PC-9 (cell line): ENCODE data around the gene TTBK1. TPM values are rescaled to one million over a fixed set of nuclear protein-coding genes. Genes with fewer than 3 reads are reported as not detected.
A peak's percentile ranks its signal among the peaks of the same experiment; 100 is the strongest.

Experiments
- BruUV-seq: library from RNA; stranded (reverse); fragments of 400-500 nt; replicated peaks from 2 replicates; lab custom pipeline; 2021; lab: Mats Ljungman, UMichigan
- CTCF ChIA-PET: fragments of 300-600 bp; sonication (Branson Sonifier 250); formaldehyde crosslinking; loops from one replicate; lab custom pipeline; 2022; ENCODE audit warnings: antibody characterized with exemption; lab: Charles Lee
- POLR2A ChIA-PET: fragments of 300-600 bp; sonication (Branson Sonifier 250); formaldehyde crosslinking; loops from one replicate; lab custom pipeline; 2022; ENCODE audit warnings: antibody characterized with exemption; ENCODE audit not compliant: unreplicated experiment; lab: Charles Lee
- DNase-seq, 2 experiments: peaks; one replicate each; pipeline versions ENCODE4 v3.0.0 to v3.0.0-alpha.2; 2015 to 2022; ENCODE audit warnings: mixed read lengths in 1 of 2
- H2AFZ ChIP-seq: fragments of 200-600 bp; sonication (generic); 2 replicates; pipeline ENCODE4 v1.8.1; 2017; ENCODE audit warnings: antibody characterized with exemption
- H3F3A ChIP-seq: fragments of 200-600 bp; sonication (generic); 2 replicates; pipeline ENCODE4 v1.8.1; 2017; ENCODE audit warnings: antibody characterized with exemption, mild to moderate bottlenecking, low read depth; ENCODE audit not compliant: insufficient read depth
- H3K27ac ChIP-seq: fragments of 200-600 bp; sonication (generic); 2 replicates; pipeline ENCODE4 v1.6.1; 2016; ENCODE audit warnings: mixed run types
- H3K27me3 ChIP-seq: fragments of 200-600 bp; sonication (generic); 2 replicates; pipeline ENCODE4 v1.6.1; 2016; ENCODE audit warnings: low read depth, mixed run types; ENCODE audit not compliant: insufficient read depth
- H3K36me3 ChIP-seq: fragments of 200-600 bp; sonication (generic); 2 replicates; pipeline ENCODE4 v1.6.1; 2016; ENCODE audit warnings: low read depth, mixed run types
- H3K4me1 ChIP-seq: fragments of 200-600 bp; sonication (generic); replicated peaks from 2 replicates; pipeline ENCODE4 v1.6.1; 2016; ENCODE audit warnings: mixed run types; ENCODE audit not compliant: insufficient read depth
- H3K4me2 ChIP-seq: fragments of 200-600 bp; sonication (generic); 2 replicates; pipeline ENCODE4 v1.6.1; 2017; ENCODE audit warnings: mixed run types
- H3K4me3 ChIP-seq: fragments of 200-600 bp; sonication (generic); 2 replicates; pipeline ENCODE4 v1.6.1; 2016; ENCODE audit warnings: mixed run types
- H3K79me2 ChIP-seq: fragments of 200-600 bp; sonication (generic); 2 replicates; pipeline ENCODE4 v1.6.1; 2017; ENCODE audit warnings: low read depth, mixed run types
- H3K9me2 ChIP-seq: fragments of 200-600 bp; sonication (generic); 2 replicates; pipeline ENCODE4 v1.8.1; 2017; ENCODE audit warnings: mild to moderate bottlenecking; ENCODE audit not compliant: insufficient read depth
- H3K9me3 ChIP-seq: fragments of 200-600 bp; sonication (generic); 2 replicates; pipeline ENCODE4 v1.8.1; 2016; ENCODE audit warnings: low read depth; ENCODE audit not compliant: insufficient read depth
- H4K20me1 ChIP-seq: fragments of 200-600 bp; sonication (generic); 2 replicates; pipeline ENCODE4 v1.8.1; 2017; ENCODE audit not compliant: insufficient read depth
- EZH2 ChIP-seq: fragments of 200-600 bp; sonication (generic); IDR thresholded peaks from 2 replicates; pipeline ENCODE4 v1.8.0; 2017; ENCODE audit warnings: antibody characterized with exemption, low read depth
- intact Hi-C: fragments of 100-400 bp; cut with micrococcal nuclease; formaldehyde crosslinking; loops from one replicate; pipeline ENCODE4 v1.10.0; 2022; ENCODE audit not compliant: unreplicated experiment
- total RNA-seq: library from RNA; stranded (reverse); gene quantifications from 2 replicates; pipeline ENCODE4 v1.2.3, GENCODE V29; 2021
- TF ChIP-seq, protein P1 (sequence below): fragments of 200-600 bp; sonication (generic); conservative IDR thresholded peaks from 2 replicates; pipeline ENCODE4 v1.6.1; 2017; ENCODE audit warnings: mixed run types, antibody characterized with exemption, mild to moderate bottlenecking, moderate library complexity

Gene TTBK1
- total RNA-seq, 1 experiment from 2014 or later = 0.07 TPM

DNA sequence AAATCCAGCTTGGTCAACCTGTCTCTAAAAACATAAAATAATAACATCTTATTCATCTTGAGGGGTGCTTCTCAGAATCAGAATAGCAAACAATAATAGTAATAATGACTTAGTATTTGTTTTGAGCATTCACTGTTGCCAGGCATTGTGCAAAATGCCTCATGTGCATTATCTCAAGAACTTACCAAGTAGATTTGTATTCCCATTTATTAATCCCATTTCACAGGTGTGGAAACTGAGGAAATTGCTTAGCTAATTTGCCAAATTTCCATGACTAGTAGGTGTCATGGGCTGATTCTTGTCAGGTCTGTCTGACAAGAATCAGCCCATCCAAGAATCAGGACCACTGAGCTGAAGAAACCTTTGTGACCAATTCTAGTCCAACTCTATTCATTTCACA is 5.5 kb downstream of the TTBK1 start:
- intact Hi-C loops = no loop called here
- POLR2A ChIA-PET = no interaction called here

DNA sequence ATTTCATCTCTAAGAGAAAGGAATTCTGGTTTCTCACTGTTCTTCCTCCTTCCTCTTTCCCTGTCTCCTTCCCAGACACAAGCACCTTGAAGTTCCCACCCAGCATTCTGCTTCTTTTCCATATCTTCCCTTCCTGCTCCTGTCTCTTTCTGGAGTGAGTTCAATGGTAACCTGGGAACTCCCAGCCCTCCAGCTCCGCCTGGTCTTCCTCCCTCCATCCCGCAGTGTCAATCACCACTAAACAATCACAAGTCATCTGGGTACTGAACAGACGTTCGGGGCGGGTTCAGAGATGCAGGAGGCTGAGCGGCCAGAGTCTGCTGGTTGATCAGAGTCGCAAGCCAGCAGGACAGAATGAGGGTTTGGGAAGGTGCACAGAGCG is 7.7 kb downstream of the TTBK1 start:
- H3F3A ChIP-seq = no peaks in the 10 kb centered on the region; the same call in 1 of the 2 replicates
- POLR2A ChIA-PET = no interaction called here
- CTCF ChIA-PET = interaction anchor here (0.6 kb wide), 2 partner anchors 18 to 245 kb away, joined by 4 to 5 read pairs; no protein-coding TSS in a partner anchor
- H3K36me3 ChIP-seq = no peaks in the 10 kb centered on the region
- no peaks in the 10 kb centered on the region for H3K4me1 ChIP-seq
- TF ChIP-seq EZH2 = no peak
- TF ChIP-seq, protein P1, sequence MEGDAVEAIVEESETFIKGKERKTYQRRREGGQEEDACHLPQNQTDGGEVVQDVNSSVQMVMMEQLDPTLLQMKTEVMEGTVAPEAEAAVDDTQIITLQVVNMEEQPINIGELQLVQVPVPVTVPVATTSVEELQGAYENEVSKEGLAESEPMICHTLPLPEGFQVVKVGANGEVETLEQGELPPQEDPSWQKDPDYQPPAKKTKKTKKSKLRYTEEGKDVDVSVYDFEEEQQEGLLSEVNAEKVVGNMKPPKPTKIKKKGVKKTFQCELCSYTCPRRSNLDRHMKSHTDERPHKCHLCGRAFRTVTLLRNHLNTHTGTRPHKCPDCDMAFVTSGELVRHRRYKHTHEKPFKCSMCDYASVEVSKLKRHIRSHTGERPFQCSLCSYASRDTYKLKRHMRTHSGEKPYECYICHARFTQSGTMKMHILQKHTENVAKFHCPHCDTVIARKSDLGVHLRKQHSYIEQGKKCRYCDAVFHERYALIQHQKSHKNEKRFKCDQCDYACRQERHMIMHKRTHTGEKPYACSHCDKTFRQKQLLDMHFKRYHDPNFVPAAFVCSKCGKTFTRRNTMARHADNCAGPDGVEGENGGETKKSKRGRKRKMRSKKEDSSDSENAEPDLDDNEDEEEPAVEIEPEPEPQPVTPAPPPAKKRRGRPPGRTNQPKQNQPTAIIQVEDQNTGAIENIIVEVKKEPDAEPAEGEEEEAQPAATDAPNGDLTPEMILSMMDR = no peak
- no peak overlapping the region for H3K27ac ChIP-seq
- H3K4me3 ChIP-seq = no peak overlapping the region
- no peaks in the 10 kb centered on the region for H4K20me1 ChIP-seq
- H3K79me2 ChIP-seq = no peaks in the 10 kb centered on the region
- H3K27me3 ChIP-seq = peaks cover 8% of the 10 kb centered on the region; the same call in 1 of the 2 replicates
- H2AFZ ChIP-seq = no peak overlapping the region
- H3K4me2 ChIP-seq = peak overlapping the region; percentile 32; the same call in 1 of the 2 replicates
- intact Hi-C loops = no loop called here
- DNase-seq = no peak
- H3K9me3 ChIP-seq = no peaks in the 10 kb centered on the region
- no TSS peak for BruUV-seq
- no peaks in the 10 kb centered on the region for H3K9me2 ChIP-seq

More for the DNA sequence above, 5.5 kb downstream of the TTBK1 start:
- CTCF ChIA-PET = no interaction called here
- no TSS peak for BruUV-seq
- H3F3A ChIP-seq = no peaks in the 10 kb centered on the region; the same call in 1 of the 2 replicates
- no peaks in the 10 kb centered on the region for H3K79me2 ChIP-seq
- H3K27me3 ChIP-seq = peaks cover 20% of the 10 kb centered on the region
- H4K20me1 ChIP-seq = no peaks in the 10 kb centered on the region
- no peak overlapping the region for H3K4me3 ChIP-seq
- no peaks in the 10 kb centered on the region for H3K36me3 ChIP-seq
- H3K9me2 ChIP-seq = no peaks in the 10 kb centered on the region
- H3K4me2 ChIP-seq = no peak overlapping the region
- TF ChIP-seq, protein P1 = no peak
- no peak for TF ChIP-seq EZH2
- no peak overlapping the region for H2AFZ ChIP-seq
- no peak overlapping the region for H3K27ac ChIP-seq
- no peaks in the 10 kb centered on the region for H3K9me3 ChIP-seq
- DNase-seq = no peak
- no peaks in the 10 kb centered on the region for H3K4me1 ChIP-seq

DNA sequence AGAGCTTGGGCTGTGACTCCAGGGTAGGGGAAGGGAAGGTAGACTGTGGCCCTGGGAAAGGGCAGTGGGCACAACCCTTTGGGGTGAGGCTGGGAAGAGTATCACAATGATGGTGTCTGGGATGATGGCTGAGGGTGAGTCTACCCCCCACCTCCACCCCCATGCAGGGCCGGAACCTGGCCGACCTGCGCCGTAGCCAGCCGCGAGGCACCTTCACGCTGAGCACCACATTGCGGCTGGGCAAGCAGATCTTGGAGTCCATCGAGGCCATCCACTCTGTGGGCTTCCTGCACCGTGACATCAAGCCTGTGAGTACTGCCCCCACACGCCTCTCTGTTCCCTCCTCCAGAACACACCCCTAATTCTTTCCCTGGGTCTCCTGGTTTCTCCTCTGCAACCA is 10.1 kb downstream of the TTBK1 start:
- Histone ChIP-seq H3K4me3 (no peak overlapping the region), H3K79me2 (no peaks in the 10 kb centered on the region), H3K4me2 (no peak overlapping the region), H3K4me1 (no peaks in the 10 kb centered on the region), H3K36me3 (no peaks in the 10 kb centered on the region), H3K9me3 (no peaks in the 10 kb centered on the region), H3K9me2 (no peaks in the 10 kb centered on the region), H2AFZ (no peak overlapping the region), H3F3A (no peaks in the 10 kb centered on the region; the same call in 1 of the 2 replicates), H3K27ac (no peak overlapping the region), H4K20me1 (no peaks in the 10 kb centered on the region), H3K27me3 (peaks cover 8% of the 10 kb centered on the region; the same call in 1 of the 2 replicates)
- no peak for DNase-seq
- TF ChIP-seq EZH2 = no peak
- TF ChIP-seq, protein P1 = no peak
- ChIA-PET POLR2A (no interaction called here), CTCF (no interaction called here)
- intact Hi-C loops = no loop called here
- BruUV-seq = no TSS peak
